GM12872 (cell line): ENCODE data around the gene TCTN1.

ENCODE experiments used
- TF ChIP-seq, protein P1 (sequence below): IDR thresholded peaks from 3 replicates; pipeline ENCODE4 v1.5.1; 2011; ENCODE audit warnings: low read depth, mild to moderate bottlenecking, low read length, moderate library complexity; ENCODE audit not compliant: insufficient read depth

TCTN1 gene

DNA sequence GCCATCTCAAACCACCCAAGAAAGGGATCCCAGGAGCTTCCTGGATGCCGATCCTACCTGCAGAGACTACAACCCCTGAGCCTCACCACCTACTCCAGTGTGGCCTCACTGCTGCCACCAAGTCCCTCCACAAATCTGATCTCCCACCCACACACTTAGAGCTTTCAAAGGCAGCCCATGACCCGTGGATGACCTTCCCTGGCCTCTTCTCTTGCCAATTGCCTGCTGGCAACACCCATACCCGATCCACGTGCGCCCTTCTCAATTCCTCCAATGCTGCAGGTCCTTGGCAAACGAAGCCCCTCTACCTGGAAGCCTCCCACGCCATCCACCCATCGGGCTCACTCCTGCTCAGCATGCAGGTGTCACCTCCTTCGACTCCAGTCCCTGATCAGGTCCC is 44.3 kb downstream of the TCTN1 start:
- TF ChIP-seq, protein P1, sequence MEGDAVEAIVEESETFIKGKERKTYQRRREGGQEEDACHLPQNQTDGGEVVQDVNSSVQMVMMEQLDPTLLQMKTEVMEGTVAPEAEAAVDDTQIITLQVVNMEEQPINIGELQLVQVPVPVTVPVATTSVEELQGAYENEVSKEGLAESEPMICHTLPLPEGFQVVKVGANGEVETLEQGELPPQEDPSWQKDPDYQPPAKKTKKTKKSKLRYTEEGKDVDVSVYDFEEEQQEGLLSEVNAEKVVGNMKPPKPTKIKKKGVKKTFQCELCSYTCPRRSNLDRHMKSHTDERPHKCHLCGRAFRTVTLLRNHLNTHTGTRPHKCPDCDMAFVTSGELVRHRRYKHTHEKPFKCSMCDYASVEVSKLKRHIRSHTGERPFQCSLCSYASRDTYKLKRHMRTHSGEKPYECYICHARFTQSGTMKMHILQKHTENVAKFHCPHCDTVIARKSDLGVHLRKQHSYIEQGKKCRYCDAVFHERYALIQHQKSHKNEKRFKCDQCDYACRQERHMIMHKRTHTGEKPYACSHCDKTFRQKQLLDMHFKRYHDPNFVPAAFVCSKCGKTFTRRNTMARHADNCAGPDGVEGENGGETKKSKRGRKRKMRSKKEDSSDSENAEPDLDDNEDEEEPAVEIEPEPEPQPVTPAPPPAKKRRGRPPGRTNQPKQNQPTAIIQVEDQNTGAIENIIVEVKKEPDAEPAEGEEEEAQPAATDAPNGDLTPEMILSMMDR = no peak

DNA sequence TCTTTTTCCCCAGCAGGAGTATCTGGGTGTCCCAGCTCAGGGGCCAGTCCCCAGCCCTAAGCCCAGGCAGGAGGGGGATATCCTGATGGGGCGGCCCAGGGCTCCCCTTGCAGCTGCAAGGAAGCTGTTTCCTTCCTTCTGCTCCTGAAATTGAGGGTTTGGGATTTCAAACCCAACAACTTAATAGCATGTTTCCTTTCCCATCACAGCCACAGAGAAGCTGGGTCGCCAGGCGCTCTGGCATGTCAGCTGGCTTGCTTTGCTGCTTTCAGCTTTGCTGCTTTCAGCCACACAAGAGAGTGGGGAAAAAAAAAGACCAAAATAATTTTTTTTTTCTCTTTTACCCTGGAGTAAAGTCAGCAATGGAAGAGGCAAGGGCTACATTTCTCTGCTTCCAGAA is 44.9 kb downstream of the TCTN1 start:
- TF ChIP-seq, protein P1 = no peak

DNA sequence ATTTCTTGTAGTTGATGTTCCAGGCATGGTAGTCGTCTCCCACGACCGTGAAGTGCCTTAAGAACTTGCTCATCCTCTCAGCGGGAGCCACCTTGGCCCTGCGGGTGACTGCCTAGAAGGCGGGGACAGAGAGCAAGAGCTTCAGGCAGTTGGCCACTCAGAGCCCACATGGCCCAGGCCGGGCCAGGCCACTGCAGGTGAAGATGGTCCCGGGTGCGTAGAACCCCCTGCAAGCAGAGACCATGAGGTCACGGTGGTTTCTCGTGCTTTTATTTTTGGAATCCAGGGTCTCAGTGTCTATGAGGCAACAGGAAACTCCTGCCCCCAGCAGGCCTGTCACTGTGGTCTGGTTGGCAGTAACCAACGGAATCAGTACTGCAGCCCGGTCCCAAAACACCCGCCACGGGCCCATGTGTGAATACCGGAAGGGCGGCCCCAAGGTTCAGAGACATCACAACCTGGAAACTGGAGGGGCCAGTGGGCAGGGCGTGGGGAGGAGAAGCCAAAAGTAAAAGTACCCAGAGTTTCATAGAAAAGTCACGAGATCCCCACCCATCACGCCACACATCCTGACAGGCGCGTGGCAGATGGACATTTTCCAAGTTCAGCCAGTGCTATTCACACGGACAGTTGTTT is 47.5 kb downstream of the TCTN1 start:
- TF ChIP-seq, protein P1 = no peak

DNA sequence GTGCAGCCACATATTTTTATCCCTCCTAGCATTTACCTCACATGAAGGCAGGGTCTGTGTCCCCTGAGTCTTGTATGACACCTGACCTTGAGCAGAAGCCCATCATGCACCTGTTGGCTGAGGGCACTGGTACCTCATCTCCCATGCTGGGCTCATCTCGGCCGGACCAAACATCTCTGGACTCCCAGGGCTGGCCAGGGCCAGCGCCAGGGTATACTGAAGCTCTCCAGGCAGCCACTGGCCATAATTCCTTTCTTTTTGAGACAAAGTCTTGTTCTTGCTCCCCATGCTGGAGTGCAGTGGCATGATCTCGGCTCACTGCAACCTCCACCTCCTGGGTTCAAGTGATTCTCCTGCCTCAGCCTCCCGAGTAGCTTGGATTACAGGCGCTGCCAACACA is 53.0 kb downstream of the TCTN1 start:
- TF ChIP-seq, protein P1 = no peak

DNA sequence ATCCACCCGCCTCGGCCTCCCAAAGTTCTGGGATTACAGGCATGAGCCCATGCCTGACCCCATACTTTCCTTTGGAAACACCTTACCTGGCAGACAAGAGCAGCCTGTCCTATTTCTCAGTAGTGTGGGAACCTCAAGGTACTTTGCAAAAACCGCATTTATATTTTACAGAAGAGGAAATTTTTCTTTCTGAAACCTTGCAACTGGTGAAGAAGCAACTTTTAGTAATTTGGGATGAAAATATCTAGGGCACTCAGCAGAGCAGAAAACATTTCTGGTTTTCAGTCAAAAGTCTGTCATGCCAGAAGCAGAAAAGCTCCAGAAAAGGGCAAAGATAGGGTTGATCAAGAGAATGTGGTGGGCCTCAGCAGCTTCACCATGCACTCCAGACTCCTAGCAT is 53.7 kb downstream of the TCTN1 start:
- TF ChIP-seq, protein P1 = no peak

DNA sequence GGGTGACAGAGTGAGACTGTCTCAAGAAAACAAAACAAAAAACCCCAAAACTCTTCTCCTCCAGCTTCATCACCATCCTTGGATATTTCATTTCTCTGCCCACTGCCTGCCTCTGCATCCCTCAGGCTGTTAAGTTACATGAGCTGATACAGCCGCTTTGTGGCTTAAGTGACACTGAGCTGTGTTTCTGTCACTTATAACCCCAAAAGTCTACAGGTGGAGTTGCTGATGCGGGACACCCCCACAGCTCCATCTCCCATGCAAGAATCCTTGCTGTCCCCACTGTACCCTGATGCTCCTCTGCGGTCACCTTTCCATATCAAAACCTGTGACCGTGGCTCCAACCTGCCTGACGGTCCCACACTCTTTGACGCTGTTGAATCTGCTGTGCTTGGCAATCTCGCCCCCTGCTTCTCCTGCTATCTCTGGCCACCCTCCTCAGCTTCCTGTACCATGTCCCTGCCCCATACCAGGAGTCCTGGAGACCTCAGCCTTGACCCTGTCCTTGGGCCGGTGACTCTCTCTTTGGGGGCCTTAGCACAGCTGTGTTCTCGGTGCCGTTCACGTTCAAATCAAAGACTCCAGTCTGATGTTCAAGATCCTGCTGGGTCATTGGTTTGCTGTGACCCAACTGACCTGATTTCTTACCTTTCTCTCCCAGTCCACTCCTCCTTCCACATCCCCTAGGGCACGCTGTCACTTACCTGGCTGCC is 54.7 kb downstream of the TCTN1 start:
- TF ChIP-seq, protein P1 = no peak

DNA sequence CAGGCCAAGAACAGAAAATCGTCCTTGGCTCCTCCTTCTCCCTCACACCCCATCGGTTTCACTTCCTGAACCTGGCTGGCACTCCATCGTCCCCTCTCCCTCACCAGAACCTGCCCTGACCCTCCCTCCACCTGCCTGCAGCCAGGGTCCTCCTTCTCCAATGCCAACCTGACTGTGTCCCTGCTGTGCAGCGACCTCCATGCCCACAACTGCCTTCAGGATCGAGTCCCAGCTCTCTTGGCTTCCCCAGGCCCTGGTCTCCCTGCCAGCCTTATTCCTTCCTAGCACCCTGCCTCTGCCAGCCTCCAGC is 55.2 kb downstream of the TCTN1 start:
- TF ChIP-seq, protein P1 = no peak
